ENCODE results near the gene OR6S1.
"Not testable (repeated sequence)": the region's sequence is repeated elsewhere in the genome, so short reads cannot be mapped to it uniquely, and the experiment has no call there.

OR6S1 gene

DNA sequence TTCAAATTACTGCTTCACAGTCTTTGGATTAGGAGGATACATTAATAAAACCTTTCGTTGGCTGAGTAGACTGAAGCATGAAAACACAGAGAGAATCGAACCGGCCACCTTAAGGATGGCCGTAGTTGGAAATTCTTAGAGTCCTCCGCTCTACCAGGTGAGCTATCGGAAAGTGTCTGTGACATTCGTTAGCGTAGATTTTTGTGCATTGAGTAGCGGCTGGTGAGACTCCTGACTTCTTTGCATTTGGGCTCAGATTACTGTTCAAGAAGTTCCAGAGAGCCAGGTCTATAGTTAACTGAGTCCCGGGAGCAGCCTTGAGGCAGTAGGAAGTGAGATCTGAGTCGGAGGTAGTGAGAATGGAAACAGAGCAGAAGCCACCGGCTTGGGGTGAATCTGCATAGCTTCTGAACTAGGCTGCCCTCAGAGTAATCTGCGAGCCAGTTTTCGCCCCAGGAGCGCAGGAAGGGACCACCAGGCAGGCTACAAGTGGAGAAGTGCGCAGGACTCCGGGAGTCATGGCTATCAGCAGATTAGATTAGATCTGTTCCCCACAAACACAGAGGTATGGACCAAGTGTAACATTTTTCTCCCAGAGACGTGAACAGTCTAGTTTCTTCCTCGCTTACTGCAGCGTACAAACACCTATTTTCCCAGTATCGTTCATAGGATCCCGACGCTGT lies 11.0 kb downstream of the OR6S1 start:
- peak; percentile 44 for DNase-seq

- no peak for DNase-seq
Observed at GRCh38 chr14:20628063-20628854, 13.2 kb downstream of the OR6S1 start.

GRCh38 chr14:20627346-20628027 lies 14.0 kb downstream of the OR6S1 start:
- no peak for DNase-seq

- peak; percentile 38 for DNase-seq
Observed at GRCh38 chr14:20626274-20626673, 15.2 kb downstream of the OR6S1 start.

GRCh38 chr14:20624495-20625070 lies 16.9 kb downstream of the OR6S1 start:
- peak; percentile 62 for DNase-seq

- DNase-seq: no peak
Observed at GRCh38 chr14:20623798-20624197, 17.7 kb downstream of the OR6S1 start.

DNA sequence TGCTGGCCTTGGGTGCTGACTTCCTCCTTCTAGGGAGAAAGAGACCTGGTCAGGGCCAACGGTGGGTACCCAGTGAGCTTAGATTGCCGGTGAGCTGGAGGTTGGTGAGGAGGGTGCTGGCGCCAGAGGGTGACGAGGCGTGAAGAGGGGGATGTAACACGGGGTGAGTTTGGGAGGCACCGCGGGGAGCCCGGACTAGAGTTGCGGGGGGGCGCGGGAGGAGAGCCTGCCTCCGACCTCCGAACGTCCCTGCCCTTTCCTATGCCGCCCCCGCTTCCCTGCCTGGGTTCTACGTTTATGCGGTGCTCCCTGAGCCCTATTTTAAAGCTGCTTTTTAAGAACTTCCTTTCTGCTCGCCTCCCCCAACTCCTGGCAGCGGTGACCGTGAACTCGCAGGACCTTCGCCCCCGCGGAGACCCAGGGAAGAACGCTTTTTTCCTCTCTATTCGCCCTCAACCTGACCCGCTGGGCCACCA lies 18.6 kb downstream of the OR6S1 start:
- DNase-seq: no peak

DNA sequence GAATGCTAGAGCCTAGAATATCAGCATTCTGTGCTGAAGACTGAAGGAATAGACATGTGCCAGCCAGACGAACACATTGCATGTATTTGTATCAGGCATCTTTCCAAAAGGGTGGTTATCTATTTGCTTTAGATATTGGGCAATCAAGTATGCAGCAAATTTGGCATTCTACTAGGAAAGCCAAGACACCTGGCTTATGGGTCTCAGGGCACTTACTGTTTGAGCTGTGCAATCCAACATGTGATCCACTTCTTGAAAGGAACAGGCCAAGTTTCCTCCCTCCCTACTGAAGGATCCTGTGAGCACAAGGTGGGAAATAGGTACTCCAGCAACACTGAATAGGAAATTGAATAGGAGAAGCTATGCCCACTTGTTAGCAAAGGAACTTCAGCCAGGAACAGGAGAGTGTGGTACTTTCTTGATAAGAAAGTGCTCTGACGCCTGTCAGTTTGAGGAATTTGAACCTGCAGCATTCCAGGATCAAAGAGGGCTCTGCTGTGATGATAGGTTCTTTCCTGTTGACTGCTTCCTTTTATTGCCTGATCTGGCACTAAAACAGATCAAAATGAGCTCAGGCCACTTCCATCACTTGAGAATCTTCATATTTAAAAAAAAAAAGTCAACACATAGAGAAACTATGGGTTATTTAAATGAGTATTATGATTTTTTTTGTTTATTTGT lies 20.6 kb downstream of the OR6S1 start:
- DNase-seq: no peak

- DNase-seq: not testable (repeated sequence)
Observed at GRCh38 chr14:20619688-20620087, 21.8 kb downstream of the OR6S1 start.

- DNase-seq: no peak
Observed at GRCh38 chr14:20618271-20618749, 23.2 kb downstream of the OR6S1 start.

- no peak for DNase-seq
Observed at GRCh38 chr14:20617138-20618003, 24.1 kb downstream of the OR6S1 start.

DNA sequence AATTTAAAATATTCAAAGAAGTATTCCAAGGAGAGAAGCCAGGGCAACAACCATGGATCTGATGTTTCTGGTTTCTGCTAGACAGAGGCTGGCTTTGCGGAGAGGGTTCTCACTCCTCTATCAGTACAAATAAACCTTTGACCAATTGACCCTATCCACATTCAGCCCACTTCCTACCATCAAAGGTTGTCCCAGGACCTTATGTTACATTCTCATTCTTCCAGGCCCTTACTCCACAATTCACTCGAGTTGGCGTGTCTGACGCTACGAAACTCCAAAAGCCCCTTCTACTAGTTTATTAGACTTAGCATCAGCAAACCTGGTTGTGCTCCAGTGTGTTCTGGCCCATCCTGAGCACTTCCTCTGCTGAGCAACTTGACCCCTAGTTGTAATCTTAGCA lies 25.5 kb downstream of the OR6S1 start:
- DNase-seq: no peak

DNA sequence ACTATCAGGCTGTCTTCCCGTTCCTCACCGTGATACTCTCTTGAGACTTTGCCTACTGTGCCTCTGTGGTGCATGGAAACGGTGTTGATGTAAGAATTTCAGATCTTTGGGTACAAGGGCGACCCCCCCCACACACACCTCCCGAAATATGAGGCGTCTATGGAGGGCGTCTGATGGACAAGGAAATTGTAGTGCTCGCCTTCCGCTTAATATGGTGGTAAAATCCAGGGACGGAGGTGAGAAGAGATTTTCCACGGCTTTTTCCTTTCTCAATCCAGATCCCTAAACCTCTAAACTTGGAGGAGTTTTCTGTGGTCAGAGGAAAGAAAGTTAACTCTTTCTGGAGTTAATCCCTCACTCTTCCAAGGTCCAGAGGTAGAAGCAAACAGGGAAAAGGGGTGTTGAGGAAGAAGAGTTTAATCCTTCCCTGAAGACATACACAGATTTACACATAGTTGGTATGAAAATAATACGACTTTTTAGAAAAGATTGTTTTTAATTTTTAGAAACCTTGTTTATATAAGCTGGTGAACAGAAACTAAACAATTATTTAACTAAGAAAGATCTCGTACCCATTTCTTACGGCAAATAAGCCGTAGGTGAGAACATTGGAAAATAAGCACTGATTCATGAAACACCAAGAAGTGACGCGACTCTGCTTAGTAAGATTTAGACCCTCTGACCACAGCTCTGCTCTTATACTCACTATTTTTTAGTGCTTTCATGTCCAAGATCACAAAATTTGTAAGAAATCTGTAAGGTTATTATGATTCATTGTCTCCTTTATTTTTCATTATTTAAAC lies 27.3 kb downstream of the OR6S1 start:
- DNase-seq: no peak

DNA sequence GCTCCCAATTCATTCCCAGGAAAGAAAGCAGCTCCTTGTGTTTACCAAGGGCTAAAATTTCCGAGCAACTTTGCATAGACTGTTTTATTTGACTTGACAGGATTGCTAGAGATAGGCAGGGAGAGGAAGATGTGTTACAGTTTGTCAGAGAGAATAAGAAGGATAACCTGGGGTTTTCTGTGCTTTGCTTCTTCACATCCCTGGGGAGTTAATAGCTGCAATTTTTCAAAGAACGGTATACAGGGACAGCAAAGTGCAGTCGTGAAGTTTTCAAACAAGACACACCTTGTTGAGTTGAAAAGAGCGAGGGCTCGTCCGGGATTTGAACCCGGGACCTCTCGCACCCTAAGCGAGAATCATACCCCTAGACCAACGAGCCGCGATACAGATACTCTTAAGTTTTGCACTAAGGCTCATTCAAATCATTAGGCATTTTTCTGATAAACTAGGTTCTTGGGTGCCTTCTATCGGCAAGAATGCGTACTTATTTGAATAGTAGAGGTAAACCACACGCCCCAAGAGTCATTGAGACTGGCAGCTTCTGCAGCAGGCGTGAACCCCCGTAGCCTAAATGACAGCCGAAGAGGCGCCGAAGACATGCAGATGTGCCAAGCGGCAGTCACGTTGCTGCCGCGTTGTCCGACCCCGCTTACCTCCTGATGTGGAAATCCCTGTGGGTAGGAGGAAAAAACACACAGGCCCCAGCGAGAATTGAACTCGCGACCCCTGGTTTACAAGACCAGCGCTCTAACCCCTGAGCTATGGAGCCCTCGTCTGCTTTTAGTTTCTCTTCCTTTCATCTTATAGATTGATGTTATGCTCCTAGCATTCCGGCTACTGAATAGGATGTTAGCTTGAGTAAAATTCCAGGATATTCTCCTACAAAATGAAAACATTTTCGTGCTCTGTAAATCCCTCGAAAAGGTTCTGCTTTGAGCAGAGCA lies 28.1 kb downstream of the OR6S1 start:
- DNase-seq: peak; percentile 85

DNA sequence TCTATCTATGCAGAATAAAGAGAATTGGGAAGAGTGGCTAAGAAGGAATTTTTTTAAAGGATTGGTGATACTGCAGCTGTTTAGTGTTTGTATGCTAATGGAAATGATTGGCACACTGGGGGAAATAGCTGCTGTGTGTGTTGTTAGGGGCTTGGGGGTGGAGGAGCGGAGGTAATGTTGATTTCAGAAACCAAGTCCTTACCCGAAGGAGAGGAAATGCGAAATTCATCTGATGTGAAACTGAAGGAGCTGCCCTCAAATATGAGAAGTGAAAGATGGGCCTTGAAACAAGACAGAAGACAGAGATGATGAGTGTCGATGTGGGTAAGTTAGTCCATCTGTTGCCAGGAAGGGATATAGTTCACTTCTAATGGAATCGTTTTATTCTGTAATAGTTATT lies 29.1 kb downstream of the OR6S1 start:
- DNase-seq: no peak

DNA sequence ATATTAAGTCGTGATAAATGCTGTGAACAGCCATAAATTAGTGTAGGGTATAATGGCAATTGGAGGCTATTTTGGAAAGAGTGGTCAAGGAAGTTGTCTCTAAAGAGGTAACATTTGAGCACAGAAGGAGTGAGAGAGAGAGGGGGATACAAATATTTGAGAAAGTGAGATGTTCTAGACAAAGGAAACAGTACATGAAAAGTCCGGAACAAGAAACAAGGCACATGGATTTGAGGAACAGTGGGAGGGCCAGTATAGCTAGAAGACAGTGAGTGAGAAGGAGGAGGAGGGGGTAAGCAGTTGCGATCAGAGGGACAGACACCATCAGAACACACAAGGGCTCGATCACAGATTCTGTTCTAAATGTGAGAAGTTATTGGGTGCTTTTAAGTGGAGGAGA lies 30.2 kb downstream of the OR6S1 start:
- no peak for DNase-seq

GRCh38 chr14:20610002-20610765 lies 31.3 kb downstream of the OR6S1 start:
- DNase-seq: peak; percentile 73

DNA sequence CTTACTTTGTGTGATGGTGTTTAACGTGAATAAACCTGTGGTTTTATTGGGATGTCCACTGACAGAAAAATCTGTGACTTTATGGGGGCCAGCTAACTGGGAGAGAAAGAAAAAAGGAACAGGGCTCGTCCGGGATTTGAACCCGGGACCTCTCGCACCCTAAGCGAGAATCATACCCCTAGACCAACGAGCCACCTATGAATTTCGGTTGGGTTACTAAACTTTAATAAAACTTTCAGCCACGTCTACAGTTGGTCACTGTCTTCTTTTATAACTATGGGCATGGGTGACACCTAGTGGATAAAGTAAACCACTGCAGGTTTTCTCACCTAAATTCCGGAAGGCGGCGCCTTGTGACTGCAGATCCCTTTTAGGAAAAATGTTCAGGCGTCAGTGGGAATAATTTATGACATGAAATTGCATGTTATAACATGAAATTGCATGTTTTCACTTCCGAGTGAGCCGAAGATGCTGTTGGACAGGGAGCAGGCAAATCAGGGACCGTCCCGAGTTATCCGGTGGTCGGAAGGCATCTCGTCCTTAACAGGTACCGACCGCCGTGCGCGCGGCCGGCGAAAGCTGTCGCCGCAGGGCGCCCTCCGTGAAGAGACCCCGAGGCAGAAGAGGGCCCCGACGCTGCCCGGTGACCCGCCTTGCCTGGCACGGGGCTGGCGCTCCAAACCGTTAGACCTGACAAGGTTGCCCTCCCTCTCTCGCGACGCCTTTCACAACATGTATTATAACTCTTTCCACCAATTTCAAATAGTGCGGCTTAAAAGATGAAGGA lies 32.1 kb downstream of the OR6S1 start:
- peak; percentile 63 for DNase-seq

Data from CD4-positive, alpha-beta T cell treated with Interleukin-17A for 4 hours (primary cell).